WTC11 (cell line): ENCODE measurements around the gene OSCP1. TPM values are rescaled to one million over a fixed set of nuclear protein-coding genes. Genes with fewer than 3 reads are reported as not detected.

ENCODE experiments used
- ATAC-seq: fragments of 200-7000 bp; cut with Tn5 transposase; 2 replicates; pipeline ENCODE4 v1.10.0; 2021; ENCODE audit warnings: mild to moderate bottlenecking, moderate library complexity
- CTCF ChIA-PET: fragments of 300-600 bp; sonication (Branson Sonifier 250); formaldehyde crosslinking; loops from one replicate; lab custom pipeline; 2021; ENCODE audit warnings: antibody characterized with exemption; lab: Charles Lee
- POLR2A ChIA-PET: fragments of 350-600 bp; sonication (Branson Sonifier 250); formaldehyde crosslinking; loops from one replicate; lab custom pipeline; 2021; ENCODE audit warnings: antibody characterized with exemption; lab: Charles Lee
- DNase-seq: peaks from one replicate; pipeline ENCODE4 v3.0.0; 2021; ENCODE audit warnings: low spot score
- H3K27ac Mint-ChIP-seq: 2 replicates; pipeline ENCODE4 v1.8.0; 2021; ENCODE audit warnings: mixed read lengths
- H3K27me3 Mint-ChIP-seq: 2 replicates; pipeline ENCODE4 v1.8.0; 2021; ENCODE audit warnings: low read depth, mild to moderate bottlenecking, moderate library complexity, mixed read lengths
- H3K36me3 Mint-ChIP-seq: 2 replicates; pipeline ENCODE4 v1.8.0; 2021; ENCODE audit warnings: mixed read lengths
- H3K4me1 Mint-ChIP-seq: 2 replicates; pipeline ENCODE4 v1.8.0; 2022; ENCODE audit warnings: mixed read lengths
- H3K4me3 Mint-ChIP-seq: 2 replicates; pipeline ENCODE4 v1.8.0; 2021; ENCODE audit warnings: mild to moderate bottlenecking, moderate library complexity, mixed read lengths
- H3K9me3 Mint-ChIP-seq: 2 replicates; pipeline ENCODE4 v1.8.0; 2021; ENCODE audit warnings: mixed read lengths
- ATF1 ChIP-seq: sonication (generic); formaldehyde crosslinking; IDR thresholded peaks from 2 replicates; pipeline ENCODE4 v1.8.1; 2023; ENCODE audit warnings: mild to moderate bottlenecking, moderate library complexity, missing genetic modification reagents
- ATF2 ChIP-seq: sonication (generic); formaldehyde crosslinking; IDR thresholded peaks from 2 replicates; pipeline ENCODE4 v1.8.1; 2022; ENCODE audit warnings: low read depth, missing genetic modification reagents, borderline replicate concordance
- ESRRA ChIP-seq: sonication (generic); formaldehyde crosslinking; IDR thresholded peaks from 2 replicates; pipeline ENCODE4 v1.8.1; 2022; ENCODE audit warnings: mild to moderate bottlenecking, missing genetic modification reagents, borderline replicate concordance
- HMGXB4 ChIP-seq: sonication (generic); formaldehyde crosslinking; IDR thresholded peaks from 2 replicates; pipeline ENCODE4 v1.8.1; 2023; ENCODE audit warnings: mild to moderate bottlenecking, moderate library complexity, missing genetic modification reagents
- IRF1 ChIP-seq: sonication (generic); formaldehyde crosslinking; IDR thresholded peaks from 2 replicates; pipeline ENCODE4 v1.8.0; 2023; ENCODE audit warnings: missing genetic modification reagents
- JUN ChIP-seq: sonication (generic); formaldehyde crosslinking; IDR thresholded peaks from 2 replicates; pipeline ENCODE4 v1.8.0; 2023; ENCODE audit warnings: mild to moderate bottlenecking, missing genetic modification reagents
- NFE2L1 ChIP-seq: sonication (generic); formaldehyde crosslinking; IDR thresholded peaks from 2 replicates; pipeline ENCODE4 v1.8.1; 2023; ENCODE audit warnings: missing genetic modification reagents
- NFYB ChIP-seq: sonication (generic); formaldehyde crosslinking; conservative IDR thresholded peaks from 2 replicates; pipeline ENCODE4 v1.8.0; 2022; ENCODE audit warnings: low read depth, missing genetic modification reagents
- SOX15 ChIP-seq: fragments of 250-450 bp; sonication (Bioruptor Pico); IDR thresholded peaks from 2 replicates; pipeline ENCODE4 v1.9.0; 2021; ENCODE audit warnings: mild to moderate bottlenecking
- TEAD1 ChIP-seq: sonication (generic); formaldehyde crosslinking; IDR thresholded peaks from 2 replicates; pipeline ENCODE4 v1.8.0; 2022; ENCODE audit warnings: mild to moderate bottlenecking, missing genetic modification reagents
- ZNF396 ChIP-seq: fragments of 250-450 bp; sonication (Bioruptor Pico); IDR thresholded peaks from 2 replicates; pipeline ENCODE4 v1.8.0; 2021; ENCODE audit warnings: mild to moderate bottlenecking, moderate library complexity, borderline replicate concordance
- total RNA-seq: library from RNA; stranded (reverse); gene quantifications from 3 replicates; pipeline ENCODE4 v1.2.3, GENCODE V29; 2021
- TF ChIP-seq, protein P1 (sequence below): sonication (generic); formaldehyde crosslinking; IDR thresholded peaks from 2 replicates; pipeline ENCODE4 v1.8.1; 2023; ENCODE audit warnings: mild to moderate bottlenecking, missing genetic modification reagents
- TF ChIP-seq, protein P2 (sequence below): fragments of 250-450 bp; sonication (Bioruptor Pico); IDR thresholded peaks from 2 replicates; pipeline ENCODE4 v1.9.0; 2021; ENCODE audit warnings: mild to moderate bottlenecking, borderline replicate concordance
- TF ChIP-seq, protein P3 (sequence below): sonication (generic); formaldehyde crosslinking; IDR thresholded peaks from 2 replicates; pipeline ENCODE4 v1.8.0; 2023; ENCODE audit warnings: missing genetic modification reagents, mild to moderate bottlenecking, borderline replicate concordance
- TF ChIP-seq, protein P4 (sequence below): sonication (generic); formaldehyde crosslinking; IDR thresholded peaks from 2 replicates; pipeline ENCODE4 v1.8.0; 2023; ENCODE audit warnings: mild to moderate bottlenecking, missing genetic modification reagents

The OSCP1 gene
- total RNA-seq, 1 experiment from 2014 or later: 1.7 TPM

GRCh38 chr1:36493524-36493923 is 43.3 kb upstream of the OSCP1 start:
- H3K27me3 Mint-ChIP-seq: peaks cover 31% of the 10 kb centered on the region
- DNase-seq: no peak
- H3K4me3 Mint-ChIP-seq: no peak overlapping the region

DNA sequence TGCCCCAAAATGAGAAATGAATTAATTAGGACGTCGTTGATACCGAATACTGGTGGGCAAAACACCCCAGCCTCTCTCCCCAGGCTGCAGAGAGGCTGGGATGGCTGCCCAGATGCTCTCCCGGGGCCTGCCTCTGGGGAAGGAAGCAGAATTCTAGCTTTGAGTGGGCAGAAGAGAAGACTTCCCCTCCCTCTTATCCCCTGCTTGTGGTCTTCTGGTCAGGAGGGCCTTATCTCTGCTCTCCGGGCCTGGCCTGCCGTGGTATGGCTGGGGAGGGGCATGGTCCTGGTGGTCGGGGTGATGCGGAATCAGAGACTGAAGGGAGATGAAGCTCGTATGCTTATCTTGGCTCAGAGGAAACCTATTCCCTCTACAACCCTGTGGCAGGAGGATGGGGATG is 42.2 kb upstream of the OSCP1 start:
- ATAC-seq (no peak), DNase-seq (no peak)
- no peak for TF ChIP-seq SOX15 (CRISPR knock-in tag)
- TF ChIP-seq, protein P1, sequence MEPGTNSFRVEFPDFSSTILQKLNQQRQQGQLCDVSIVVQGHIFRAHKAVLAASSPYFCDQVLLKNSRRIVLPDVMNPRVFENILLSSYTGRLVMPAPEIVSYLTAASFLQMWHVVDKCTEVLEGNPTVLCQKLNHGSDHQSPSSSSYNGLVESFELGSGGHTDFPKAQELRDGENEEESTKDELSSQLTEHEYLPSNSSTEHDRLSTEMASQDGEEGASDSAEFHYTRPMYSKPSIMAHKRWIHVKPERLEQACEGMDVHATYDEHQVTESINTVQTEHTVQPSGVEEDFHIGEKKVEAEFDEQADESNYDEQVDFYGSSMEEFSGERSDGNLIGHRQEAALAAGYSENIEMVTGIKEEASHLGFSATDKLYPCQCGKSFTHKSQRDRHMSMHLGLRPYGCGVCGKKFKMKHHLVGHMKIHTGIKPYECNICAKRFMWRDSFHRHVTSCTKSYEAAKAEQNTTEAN (CRISPR knock-in tag): no peak
- TF ChIP-seq ATF1 (CRISPR knock-in tag): no peak
- no peak for TF ChIP-seq TEAD1 (CRISPR knock-in tag)
- TF ChIP-seq NFYB (CRISPR knock-in tag): no peak
- no peak for TF ChIP-seq HMGXB4 (CRISPR knock-in tag)
- TF ChIP-seq, protein P2, sequence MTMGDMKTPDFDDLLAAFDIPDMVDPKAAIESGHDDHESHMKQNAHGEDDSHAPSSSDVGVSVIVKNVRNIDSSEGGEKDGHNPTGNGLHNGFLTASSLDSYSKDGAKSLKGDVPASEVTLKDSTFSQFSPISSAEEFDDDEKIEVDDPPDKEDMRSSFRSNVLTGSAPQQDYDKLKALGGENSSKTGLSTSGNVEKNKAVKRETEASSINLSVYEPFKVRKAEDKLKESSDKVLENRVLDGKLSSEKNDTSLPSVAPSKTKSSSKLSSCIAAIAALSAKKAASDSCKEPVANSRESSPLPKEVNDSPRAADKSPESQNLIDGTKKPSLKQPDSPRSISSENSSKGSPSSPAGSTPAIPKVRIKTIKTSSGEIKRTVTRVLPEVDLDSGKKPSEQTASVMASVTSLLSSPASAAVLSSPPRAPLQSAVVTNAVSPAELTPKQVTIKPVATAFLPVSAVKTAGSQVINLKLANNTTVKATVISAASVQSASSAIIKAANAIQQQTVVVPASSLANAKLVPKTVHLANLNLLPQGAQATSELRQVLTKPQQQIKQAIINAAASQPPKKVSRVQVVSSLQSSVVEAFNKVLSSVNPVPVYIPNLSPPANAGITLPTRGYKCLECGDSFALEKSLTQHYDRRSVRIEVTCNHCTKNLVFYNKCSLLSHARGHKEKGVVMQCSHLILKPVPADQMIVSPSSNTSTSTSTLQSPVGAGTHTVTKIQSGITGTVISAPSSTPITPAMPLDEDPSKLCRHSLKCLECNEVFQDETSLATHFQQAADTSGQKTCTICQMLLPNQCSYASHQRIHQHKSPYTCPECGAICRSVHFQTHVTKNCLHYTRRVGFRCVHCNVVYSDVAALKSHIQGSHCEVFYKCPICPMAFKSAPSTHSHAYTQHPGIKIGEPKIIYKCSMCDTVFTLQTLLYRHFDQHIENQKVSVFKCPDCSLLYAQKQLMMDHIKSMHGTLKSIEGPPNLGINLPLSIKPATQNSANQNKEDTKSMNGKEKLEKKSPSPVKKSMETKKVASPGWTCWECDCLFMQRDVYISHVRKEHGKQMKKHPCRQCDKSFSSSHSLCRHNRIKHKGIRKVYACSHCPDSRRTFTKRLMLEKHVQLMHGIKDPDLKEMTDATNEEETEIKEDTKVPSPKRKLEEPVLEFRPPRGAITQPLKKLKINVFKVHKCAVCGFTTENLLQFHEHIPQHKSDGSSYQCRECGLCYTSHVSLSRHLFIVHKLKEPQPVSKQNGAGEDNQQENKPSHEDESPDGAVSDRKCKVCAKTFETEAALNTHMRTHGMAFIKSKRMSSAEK (CRISPR knock-in tag): no peak
- TF ChIP-seq, protein P3, sequence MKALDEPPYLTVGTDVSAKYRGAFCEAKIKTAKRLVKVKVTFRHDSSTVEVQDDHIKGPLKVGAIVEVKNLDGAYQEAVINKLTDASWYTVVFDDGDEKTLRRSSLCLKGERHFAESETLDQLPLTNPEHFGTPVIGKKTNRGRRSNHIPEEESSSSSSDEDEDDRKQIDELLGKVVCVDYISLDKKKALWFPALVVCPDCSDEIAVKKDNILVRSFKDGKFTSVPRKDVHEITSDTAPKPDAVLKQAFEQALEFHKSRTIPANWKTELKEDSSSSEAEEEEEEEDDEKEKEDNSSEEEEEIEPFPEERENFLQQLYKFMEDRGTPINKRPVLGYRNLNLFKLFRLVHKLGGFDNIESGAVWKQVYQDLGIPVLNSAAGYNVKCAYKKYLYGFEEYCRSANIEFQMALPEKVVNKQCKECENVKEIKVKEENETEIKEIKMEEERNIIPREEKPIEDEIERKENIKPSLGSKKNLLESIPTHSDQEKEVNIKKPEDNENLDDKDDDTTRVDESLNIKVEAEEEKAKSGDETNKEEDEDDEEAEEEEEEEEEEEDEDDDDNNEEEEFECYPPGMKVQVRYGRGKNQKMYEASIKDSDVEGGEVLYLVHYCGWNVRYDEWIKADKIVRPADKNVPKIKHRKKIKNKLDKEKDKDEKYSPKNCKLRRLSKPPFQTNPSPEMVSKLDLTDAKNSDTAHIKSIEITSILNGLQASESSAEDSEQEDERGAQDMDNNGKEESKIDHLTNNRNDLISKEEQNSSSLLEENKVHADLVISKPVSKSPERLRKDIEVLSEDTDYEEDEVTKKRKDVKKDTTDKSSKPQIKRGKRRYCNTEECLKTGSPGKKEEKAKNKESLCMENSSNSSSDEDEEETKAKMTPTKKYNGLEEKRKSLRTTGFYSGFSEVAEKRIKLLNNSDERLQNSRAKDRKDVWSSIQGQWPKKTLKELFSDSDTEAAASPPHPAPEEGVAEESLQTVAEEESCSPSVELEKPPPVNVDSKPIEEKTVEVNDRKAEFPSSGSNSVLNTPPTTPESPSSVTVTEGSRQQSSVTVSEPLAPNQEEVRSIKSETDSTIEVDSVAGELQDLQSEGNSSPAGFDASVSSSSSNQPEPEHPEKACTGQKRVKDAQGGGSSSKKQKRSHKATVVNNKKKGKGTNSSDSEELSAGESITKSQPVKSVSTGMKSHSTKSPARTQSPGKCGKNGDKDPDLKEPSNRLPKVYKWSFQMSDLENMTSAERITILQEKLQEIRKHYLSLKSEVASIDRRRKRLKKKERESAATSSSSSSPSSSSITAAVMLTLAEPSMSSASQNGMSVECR: no peak
- no peak for TF ChIP-seq ZNF396
- TF ChIP-seq ATF2 (CRISPR knock-in tag): no peak
- TF ChIP-seq IRF1: no peak
- no peak for TF ChIP-seq NFE2L1 (CRISPR knock-in tag)
- TF ChIP-seq JUN (CRISPR knock-in tag): no peak
- TF ChIP-seq, protein P4, sequence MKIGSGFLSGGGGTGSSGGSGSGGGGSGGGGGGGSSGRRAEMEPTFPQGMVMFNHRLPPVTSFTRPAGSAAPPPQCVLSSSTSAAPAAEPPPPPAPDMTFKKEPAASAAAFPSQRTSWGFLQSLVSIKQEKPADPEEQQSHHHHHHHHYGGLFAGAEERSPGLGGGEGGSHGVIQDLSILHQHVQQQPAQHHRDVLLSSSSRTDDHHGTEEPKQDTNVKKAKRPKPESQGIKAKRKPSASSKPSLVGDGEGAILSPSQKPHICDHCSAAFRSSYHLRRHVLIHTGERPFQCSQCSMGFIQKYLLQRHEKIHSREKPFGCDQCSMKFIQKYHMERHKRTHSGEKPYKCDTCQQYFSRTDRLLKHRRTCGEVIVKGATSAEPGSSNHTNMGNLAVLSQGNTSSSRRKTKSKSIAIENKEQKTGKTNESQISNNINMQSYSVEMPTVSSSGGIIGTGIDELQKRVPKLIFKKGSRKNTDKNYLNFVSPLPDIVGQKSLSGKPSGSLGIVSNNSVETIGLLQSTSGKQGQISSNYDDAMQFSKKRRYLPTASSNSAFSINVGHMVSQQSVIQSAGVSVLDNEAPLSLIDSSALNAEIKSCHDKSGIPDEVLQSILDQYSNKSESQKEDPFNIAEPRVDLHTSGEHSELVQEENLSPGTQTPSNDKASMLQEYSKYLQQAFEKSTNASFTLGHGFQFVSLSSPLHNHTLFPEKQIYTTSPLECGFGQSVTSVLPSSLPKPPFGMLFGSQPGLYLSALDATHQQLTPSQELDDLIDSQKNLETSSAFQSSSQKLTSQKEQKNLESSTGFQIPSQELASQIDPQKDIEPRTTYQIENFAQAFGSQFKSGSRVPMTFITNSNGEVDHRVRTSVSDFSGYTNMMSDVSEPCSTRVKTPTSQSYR (CRISPR knock-in tag): no peak
- peaks cover 31% of the 10 kb centered on the region for H3K27me3 Mint-ChIP-seq
- ChIA-PET POLR2A (no interaction called here), CTCF (no interaction called here)
- 0 out of 2 replicates have a peak, but pooled peaks cover 5% of the 10 kb centered on the region for H3K4me1 Mint-ChIP-seq
- H3K4me3 Mint-ChIP-seq: no peak overlapping the region
- H3K36me3 Mint-ChIP-seq: no peaks in the 10 kb centered on the region
- H3K27ac Mint-ChIP-seq: no peak overlapping the region
- no peaks in the 10 kb centered on the region for H3K9me3 Mint-ChIP-seq

More at GRCh38 chr1:36493524-36493923, 43.3 kb upstream of the OSCP1 start:
- TF ChIP-seq IRF1: no peak
- TF ChIP-seq NFYB (CRISPR knock-in tag): no peak
- TF ChIP-seq ESRRA (CRISPR knock-in tag): no peak
- Mint-ChIP-seq H3K4me1 (0 out of 2 replicates have a peak, but pooled peaks cover 5% of the 10 kb centered on the region), H3K36me3 (no peaks in the 10 kb centered on the region), H3K27ac (no peak overlapping the region), H3K9me3 (no peaks in the 10 kb centered on the region)
- ChIA-PET POLR2A (no interaction called here), CTCF (no interaction called here)
- ATAC-seq: no peak
